SKM-1 treated with dmso at 0.1 percent for 144 hours (cell line): ENCODE measurements around the gene TSG101.

Experiments used
- DNase-seq: peaks from one replicate; lab custom pipeline; 2025; ENCODE audit not compliant: unreplicated experiment; lab: John Stamatoyannopoulos, UW

The TSG101 gene

GRCh38 chr11:18526521-18527296 lies at the start of gene TSG101:
Gene TSG101, minus strand, starts transcription at chr11:18526942. Its CDS starts 126 bp downstream, at chr11:18526816.
- peak; percentile 88 for DNase-seq

GRCh38 chr11:18575361-18575760 lies 48.6 kb upstream of the TSG101 start:
- DNase-seq: no peak

- no peak for DNase-seq
Observed at GRCh38 chr11:18567081-18567480, 40.3 kb upstream of the TSG101 start.

GRCh38 chr11:18566406-18566805 lies 39.7 kb upstream of the TSG101 start:
- DNase-seq: no peak

- DNase-seq: no peak
Observed at GRCh38 chr11:18564149-18564548, 37.4 kb upstream of the TSG101 start.

GRCh38 chr11:18563090-18563730 lies 36.5 kb upstream of the TSG101 start:
- no peak for DNase-seq

- no peak for DNase-seq
Observed at GRCh38 chr11:18548001-18548400, 21.3 kb upstream of the TSG101 start.

GRCh38 chr11:18540207-18541009 lies 13.7 kb upstream of the TSG101 start:
- DNase-seq: peak; percentile 12

- no peak for DNase-seq
Observed at GRCh38 chr11:18536209-18536608, 9.5 kb upstream of the TSG101 start.

GRCh38 chr11:18534245-18534644 lies 7.5 kb upstream of the TSG101 start:
- DNase-seq: no peak

- DNase-seq: no peak
Observed at GRCh38 chr11:18533365-18533764, 6.6 kb upstream of the TSG101 start.

- no peak for DNase-seq
Observed at GRCh38 chr11:18527512-18527911, 770 bp upstream of the TSG101 start.

GRCh38 chr11:18526130-18526520 lies 617 bp downstream of the TSG101 start:
- peak; percentile 20 for DNase-seq

GRCh38 chr11:18524248-18524647 lies 2.5 kb downstream of the TSG101 start:
- no peak for DNase-seq

- no peak for DNase-seq
Observed at GRCh38 chr11:18523084-18523483, 3.7 kb downstream of the TSG101 start.

GRCh38 chr11:18522388-18522787 lies 4.4 kb downstream of the TSG101 start:
- DNase-seq: no peak

- DNase-seq: no peak
Observed at GRCh38 chr11:18521122-18521521, 5.6 kb downstream of the TSG101 start.

- no peak for DNase-seq
Observed at GRCh38 chr11:18502352-18502751, 24.4 kb downstream of the TSG101 start.

GRCh38 chr11:18501629-18502028 lies 25.1 kb downstream of the TSG101 start:
- DNase-seq: no peak

GRCh38 chr11:18498039-18498438 lies 28.7 kb downstream of the TSG101 start:
- no peak for DNase-seq

- no peak for DNase-seq
Observed at GRCh38 chr11:18495703-18496102, 31.0 kb downstream of the TSG101 start.

GRCh38 chr11:18495271-18495670 lies 31.5 kb downstream of the TSG101 start:
- peak; percentile 21 for DNase-seq
